SK-N-MC (cell line): ENCODE data around the gene RABEP2.

Source experiments
- EZH2 ChIP-seq: fragments of 200-600 bp; sonication (generic); IDR thresholded peaks from one replicate; pipeline ENCODE4 v1.6.1; 2017; ENCODE audit warnings: antibody characterized with exemption
- FOXP2 ChIP-seq: optimal IDR thresholded peaks from 2 replicates; pipeline ENCODE3; 2011; ENCODE audit warnings: mild to moderate bottlenecking, moderate library complexity; ENCODE audit not compliant: insufficient read depth; ENCODE audit errors: extremely low read length, control extremely low read depth
- POLR2AphosphoS5 ChIP-seq: IDR thresholded peaks from 2 replicates; pipeline ENCODE4 v1.6.1; 2012; ENCODE audit warnings: mild to moderate bottlenecking, low read depth, low read length, borderline replicate concordance

DNA sequence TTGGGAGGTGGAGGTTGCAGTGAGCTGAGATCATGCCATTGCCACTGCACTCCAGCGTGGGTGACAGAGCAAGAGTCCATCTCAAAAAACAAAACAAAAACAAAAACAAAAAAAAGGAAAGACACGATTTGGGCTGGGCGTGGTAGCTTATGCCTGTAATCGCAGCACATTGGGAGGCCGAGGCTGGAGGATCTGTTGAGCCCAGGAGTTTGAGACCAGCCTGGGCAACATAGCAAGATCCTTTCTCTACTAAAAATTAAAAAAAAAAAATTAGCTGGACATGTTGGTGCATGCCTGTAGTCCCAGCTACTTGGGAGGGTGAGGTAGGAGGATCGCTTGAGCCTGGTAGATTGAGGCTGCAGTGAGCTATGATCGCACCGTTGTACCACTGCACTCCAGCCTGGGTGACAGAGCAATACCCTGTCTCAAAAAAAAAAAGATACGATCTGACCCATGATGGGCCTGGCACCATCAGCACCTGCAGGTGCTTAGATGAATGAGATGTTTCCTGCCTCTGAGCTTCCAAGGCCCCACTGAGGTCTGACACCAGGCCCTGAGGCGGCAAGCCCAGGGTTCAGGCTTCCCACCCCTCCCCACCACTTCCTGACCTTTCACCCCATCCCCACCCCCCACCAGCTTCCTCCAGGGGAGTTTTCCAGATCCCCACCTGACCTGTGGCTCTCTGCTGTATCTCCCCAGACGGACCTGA, 25.0 kb downstream of the RABEP2 start:
- no peak for TF ChIP-seq EZH2
- no peak for TF ChIP-seq POLR2AphosphoS5
- TF ChIP-seq FOXP2, result no peak
